ENCODE measurements around the gene CDK14. TPM values are rescaled to one million over a fixed set of nuclear protein-coding genes. Genes with fewer than 3 reads are reported as not detected.

CDK14 gene
- total and polyA plus RNA-seq, 10 of the 15 experiments (the other 5 are each of a cell fraction or from before 2014, with no cell fraction given), result 6.5 to 61.3 (median 24.2) TPM

GRCh38 chr7:90728568-90728967 is 132.4 kb downstream of the CDK14 start (continued):
- TF ChIP-seq E2F8 (IDR thresholded peaks at IDR 0.05; ENCODE audit: low read depth, partially characterized antibody), result no peak
- no peak for TF ChIP-seq WRNIP1 (IDR thresholded peaks at IDR 0.05; ENCODE audit: borderline replicate concordance, low read depth, low read length)
- no peak for TF ChIP-seq IKZF1 (conservative IDR thresholded peaks at IDR 0.05)
- no peak for TF ChIP-seq CBX5 (IDR thresholded peaks at IDR 0.05; ENCODE audit: low read depth)
- no peak for TF ChIP-seq MTA2 (IDR thresholded peaks at IDR 0.05; ENCODE audit: low read depth)
- no peak for TF ChIP-seq ZBTB40 (IDR thresholded peaks at IDR 0.05; ENCODE audit: borderline replicate concordance)
- TF ChIP-seq PML (IDR thresholded peaks at IDR 0.05; ENCODE audit: low read length), result no peak
- TF ChIP-seq IRF4 (IDR thresholded peaks at IDR 0.05; ENCODE audit: low read depth, low read length), result no peak
- no peak for TF ChIP-seq REST (IDR thresholded peaks at IDR 0.05; ENCODE audit: low read depth, low read length)
- TF ChIP-seq ATF2 (IDR thresholded peaks at IDR 0.05; ENCODE audit: low read length), result peak; percentile 26; the same call in 1 of the 2 replicates
- 0 out of 2 replicates have a peak, but pooled peaks have one; percentile 42 for TF ChIP-seq NFYB (IDR thresholded peaks at IDR 0.05; ENCODE audit: insufficient read depth, low read depth, low read length)
- no peak for TF ChIP-seq MEF2A (IDR thresholded peaks at IDR 0.05; ENCODE audit: insufficient read depth, low read depth, low read length)
- no peak for TF ChIP-seq STAT3 (IDR thresholded peaks at IDR 0.05; ENCODE audit: low read depth, low read length)
- peak; percentile 55 for TF ChIP-seq PKNOX1 (IDR thresholded peaks at IDR 0.05)

Data from GM12878 (cell line).